ENCODE data around the gene ARL9. TPM values are rescaled to one million over a fixed set of nuclear protein-coding genes. Genes with fewer than 3 reads are reported as not detected.
"Not testable (repeated sequence)": the region's sequence is repeated elsewhere in the genome, so short reads cannot be mapped to it uniquely, and the experiment has no call there.

The ARL9 gene
- total RNA-seq: not detected

GRCh38 chr4:56505269-56506130, at the start of gene ARL9:
Gene ARL9, plus strand, starts transcription at chr4:56505791. Its CDS starts 72 bp downstream, at chr4:56505863.
- peaks cover 6 to 12% (median 11%) of the 10 kb centered on the region in 3 donors for H3K36me3 ChIP-seq (ENCODE audit: control insufficient read depth in 3 of 3, insufficient read depth in 3 of 3, low read length in 3 of 3)
- H3K4me1 ChIP-seq (ENCODE audit: control insufficient read depth in 3 of 3, insufficient read depth in 3 of 3, low read length in 3 of 3): peaks cover 7 to 15% (median 10%) of the 10 kb centered on the region in 3 donors
- H3K9ac ChIP-seq (ENCODE audit: low read depth in 1 of 3, low read length in 3 of 3): peak within 1 kb of the TSS; percentile 14 to 71 (median 68)
- peaks cover 0 to 13% (median 6%) of the 10 kb centered on the region in 3 donors for H3K27me3 ChIP-seq (ENCODE audit: control insufficient read depth in 3 of 3, insufficient read depth in 3 of 3, low read length in 3 of 3)
- peak within 1 kb of the TSS; percentile 70 to 81 (median 75) for H3K4me3 ChIP-seq (ENCODE audit: low read length in 3 of 3)
- no peak within 1 kb of the TSS for H3K27ac ChIP-seq (ENCODE audit: low read depth, low read length)
- H3K9me3 ChIP-seq (ENCODE audit: control insufficient read depth in 3 of 3, low read length in 3 of 3): no peaks in the 10 kb centered on the region

- Histone ChIP-seq H3K9ac (ENCODE audit: low read depth in 1 of 3, low read length in 3 of 3) (no peak overlapping the region), H3K4me3 (ENCODE audit: low read length in 3 of 3) (no peak overlapping the region), H3K27me3 (ENCODE audit: control insufficient read depth in 3 of 3, insufficient read depth in 3 of 3, low read length in 3 of 3) (no peaks in the 10 kb centered on the region), H3K9me3 (ENCODE audit: control insufficient read depth in 3 of 3, low read length in 3 of 3) (no peaks in the 10 kb centered on the region), H3K27ac (ENCODE audit: low read depth, low read length) (no peak overlapping the region), H3K36me3 (ENCODE audit: control insufficient read depth in 3 of 3, insufficient read depth in 3 of 3, low read length in 3 of 3) (peaks cover 3 to 39% (median 34%) of the 10 kb centered on the region in 3 donors), H3K4me1 (ENCODE audit: control insufficient read depth in 3 of 3, insufficient read depth in 3 of 3, low read length in 3 of 3) (peaks cover 0 to 6% (median 1%) of the 10 kb centered on the region in 3 donors)
These were observed 45.5 kb upstream of the ARL9 start for GRCh38 chr4:56460085-56460484.

GRCh38 chr4:56462157-56462556, 43.4 kb upstream of the ARL9 start:
- no peak overlapping the region for H3K9ac ChIP-seq (ENCODE audit: low read depth in 1 of 3, low read length in 3 of 3)
- H3K27me3 ChIP-seq (ENCODE audit: control insufficient read depth in 3 of 3, insufficient read depth in 3 of 3, low read length in 3 of 3): no peaks in the 10 kb centered on the region
- no peak overlapping the region for H3K27ac ChIP-seq (ENCODE audit: low read depth, low read length)
- no peak overlapping the region for H3K4me3 ChIP-seq (ENCODE audit: low read length in 3 of 3)
- no peaks in the 10 kb centered on the region for H3K9me3 ChIP-seq (ENCODE audit: control insufficient read depth in 3 of 3, low read length in 3 of 3)
- peaks cover 0 to 32% (median 26%) of the 10 kb centered on the region in 3 donors for H3K36me3 ChIP-seq (ENCODE audit: control insufficient read depth in 3 of 3, insufficient read depth in 3 of 3, low read length in 3 of 3)
- H3K4me1 ChIP-seq (ENCODE audit: control insufficient read depth in 3 of 3, insufficient read depth in 3 of 3, low read length in 3 of 3): peaks cover 9 to 18% (median 13%) of the 10 kb centered on the region in 3 donors

GRCh38 chr4:56463711-56464110, 41.9 kb upstream of the ARL9 start:
- H3K27ac ChIP-seq (ENCODE audit: low read depth, low read length): no peak overlapping the region
- H3K9ac ChIP-seq (ENCODE audit: low read depth in 1 of 3, low read length in 3 of 3): no peak overlapping the region
- H3K27me3 ChIP-seq (ENCODE audit: control insufficient read depth in 3 of 3, insufficient read depth in 3 of 3, low read length in 3 of 3): no peaks in the 10 kb centered on the region
- H3K4me3 ChIP-seq (ENCODE audit: low read length in 3 of 3): no peak overlapping the region
- peaks cover 0 to 23% (median 22%) of the 10 kb centered on the region in 3 donors for H3K36me3 ChIP-seq (ENCODE audit: control insufficient read depth in 3 of 3, insufficient read depth in 3 of 3, low read length in 3 of 3)
- H3K4me1 ChIP-seq (ENCODE audit: control insufficient read depth in 3 of 3, insufficient read depth in 3 of 3, low read length in 3 of 3): peaks cover 13 to 26% (median 15%) of the 10 kb centered on the region in 3 donors
- H3K9me3 ChIP-seq (ENCODE audit: control insufficient read depth in 3 of 3, low read length in 3 of 3): no peaks in the 10 kb centered on the region

GRCh38 chr4:56464581-56464980, 41.0 kb upstream of the ARL9 start:
- Histone ChIP-seq H3K4me1 (ENCODE audit: control insufficient read depth in 3 of 3, insufficient read depth in 3 of 3, low read length in 3 of 3) (peaks cover 13 to 31% (median 16%) of the 10 kb centered on the region in 3 donors), H3K27ac (ENCODE audit: low read depth, low read length) (no peak overlapping the region), H3K9me3 (ENCODE audit: control insufficient read depth in 3 of 3, low read length in 3 of 3) (no peaks in the 10 kb centered on the region), H3K27me3 (ENCODE audit: control insufficient read depth in 3 of 3, insufficient read depth in 3 of 3, low read length in 3 of 3) (no peaks in the 10 kb centered on the region), H3K9ac (ENCODE audit: low read depth in 1 of 3, low read length in 3 of 3) (no peak overlapping the region), H3K4me3 (ENCODE audit: low read length in 3 of 3) (no peak overlapping the region), H3K36me3 (ENCODE audit: control insufficient read depth in 3 of 3, insufficient read depth in 3 of 3, low read length in 3 of 3) (peaks cover 0 to 21% (median 14%) of the 10 kb centered on the region in 3 donors)

GRCh38 chr4:56465599-56466295, 39.8 kb upstream of the ARL9 start:
- Histone ChIP-seq H3K27ac (ENCODE audit: low read depth, low read length) (no peak overlapping the region), H3K27me3 (ENCODE audit: control insufficient read depth in 3 of 3, insufficient read depth in 3 of 3, low read length in 3 of 3) (no peaks in the 10 kb centered on the region), H3K36me3 (ENCODE audit: control insufficient read depth in 3 of 3, insufficient read depth in 3 of 3, low read length in 3 of 3) (peaks cover 0 to 11% (median 7%) of the 10 kb centered on the region in 3 donors), H3K4me3 (ENCODE audit: low read length in 3 of 3) (peak overlapping the region; percentile 89 to 95 (median 92)), H3K9ac (ENCODE audit: low read depth in 1 of 3, low read length in 3 of 3) (no peak overlapping the region), H3K9me3 (ENCODE audit: control insufficient read depth in 3 of 3, low read length in 3 of 3) (no peaks in the 10 kb centered on the region), H3K4me1 (ENCODE audit: control insufficient read depth in 3 of 3, insufficient read depth in 3 of 3, low read length in 3 of 3) (peaks cover 13 to 31% (median 16%) of the 10 kb centered on the region in 3 donors)

GRCh38 chr4:56466296-56466761, 39.3 kb upstream of the ARL9 start:
- peak overlapping the region; percentile 89 to 95 (median 92) for H3K4me3 ChIP-seq (ENCODE audit: low read length in 3 of 3)
- H3K4me1 ChIP-seq (ENCODE audit: control insufficient read depth in 3 of 3, insufficient read depth in 3 of 3, low read length in 3 of 3): peaks cover 13 to 31% (median 16%) of the 10 kb centered on the region in 3 donors
- H3K27me3 ChIP-seq (ENCODE audit: control insufficient read depth in 3 of 3, insufficient read depth in 3 of 3, low read length in 3 of 3); H3K9me3 ChIP-seq (ENCODE audit: control insufficient read depth in 3 of 3, low read length in 3 of 3); H3K36me3 ChIP-seq (ENCODE audit: control insufficient read depth in 3 of 3, insufficient read depth in 3 of 3, low read length in 3 of 3): not testable (repeated sequence)
- peak overlapping the region; percentile 76 for H3K27ac ChIP-seq (ENCODE audit: low read depth, low read length)
- peak overlapping the region; percentile 79 to 91 (median 84) for H3K9ac ChIP-seq (ENCODE audit: low read depth in 1 of 3, low read length in 3 of 3)

- Histone ChIP-seq H3K4me3 (ENCODE audit: low read length in 3 of 3) (peak overlapping the region; percentile 89 to 95 (median 92)), H3K4me1 (ENCODE audit: control insufficient read depth in 3 of 3, insufficient read depth in 3 of 3, low read length in 3 of 3) (peaks cover 13 to 31% (median 16%) of the 10 kb centered on the region in 3 donors), H3K27me3 (ENCODE audit: control insufficient read depth in 3 of 3, insufficient read depth in 3 of 3, low read length in 3 of 3) (no peaks in the 10 kb centered on the region), H3K9ac (ENCODE audit: low read depth in 1 of 3, low read length in 3 of 3) (peak overlapping the region; percentile 79 to 91 (median 84)), H3K36me3 (ENCODE audit: control insufficient read depth in 3 of 3, insufficient read depth in 3 of 3, low read length in 3 of 3) (peaks cover 5 to 14% (median 13%) of the 10 kb centered on the region in 3 donors), H3K27ac (ENCODE audit: low read depth, low read length) (peak overlapping the region; percentile 76), H3K9me3 (ENCODE audit: control insufficient read depth in 3 of 3, low read length in 3 of 3) (no peaks in the 10 kb centered on the region)
These were observed 38.7 kb upstream of the ARL9 start for GRCh38 chr4:56466910-56467283.

GRCh38 chr4:56467284-56468096, 38.1 kb upstream of the ARL9 start, which contains the start of gene SRP72:
Gene SRP72, plus strand, starts transcription at chr4:56467617. Its CDS starts 19 bp downstream, at chr4:56467636.
- Histone ChIP-seq H3K36me3 (ENCODE audit: control insufficient read depth in 3 of 3, insufficient read depth in 3 of 3, low read length in 3 of 3) (peaks cover 6 to 12% (median 10%) of the 10 kb centered on the region in 3 donors), H3K27me3 (ENCODE audit: control insufficient read depth in 3 of 3, insufficient read depth in 3 of 3, low read length in 3 of 3) (no peaks in the 10 kb centered on the region), H3K9ac (ENCODE audit: low read depth in 1 of 3, low read length in 3 of 3) (peak within 1 kb of the TSS; percentile 79 to 91 (median 84)), H3K4me3 (ENCODE audit: low read length in 3 of 3) (peak within 1 kb of the TSS; percentile 89 to 95 (median 92)), H3K4me1 (ENCODE audit: control insufficient read depth in 3 of 3, insufficient read depth in 3 of 3, low read length in 3 of 3) (peaks cover 13 to 31% (median 16%) of the 10 kb centered on the region in 3 donors), H3K9me3 (ENCODE audit: control insufficient read depth in 3 of 3, low read length in 3 of 3) (no peaks in the 10 kb centered on the region), H3K27ac (ENCODE audit: low read depth, low read length) (peak within 1 kb of the TSS; percentile 76)

Measured in skeletal muscle tissue (tissue), 4 donors.